ENCODE data around the gene PTMA.

The PTMA gene

GRCh38 chr2:231686192-231687100 lies 21.9 kb upstream of the PTMA start:
- Histone ChIP-seq H3K36me3 (replicated peaks; ENCODE audit: low read depth, low read length) (no peaks in the 10 kb centered on the region), H2AFZ (ENCODE audit: low read depth, low read length) (no peak overlapping the region), H3K9ac (ENCODE audit: low read length) (peak overlapping the region; percentile 30), H3K27ac (ENCODE audit: low read length) (no peak overlapping the region; the same call in 1 of the 2 replicates), H3K4me3 (ENCODE audit: low read length) (peak overlapping the region; percentile 71), H3K4me2 (ENCODE audit: low read length) (peak overlapping the region; percentile 82), H3K79me2 (ENCODE audit: low read length) (peaks cover 8% of the 10 kb centered on the region; the same call in 1 of the 2 replicates), H4K20me1 (ENCODE audit: insufficient read depth, low read length) (no peaks in the 10 kb centered on the region), H3K27me3 (ENCODE audit: low read depth, low read length) (no peaks in the 10 kb centered on the region), H3K4me1 (ENCODE audit: low read length) (peaks cover 36% of the 10 kb centered on the region), H3K9me3 (ENCODE audit: insufficient read depth, low read length) (no peaks in the 10 kb centered on the region)
- TF ChIP-seq CTCF (IDR thresholded peaks at IDR 0.05; ENCODE audit: low read depth, low read length): no peak
- TF ChIP-seq EZH2phosphoT487 (IDR thresholded peaks at IDR 0.05; ENCODE audit: low read depth): no peak

GRCh38 chr2:231687133-231687852 lies 21.0 kb upstream of the PTMA start:
- Histone ChIP-seq H3K27ac (ENCODE audit: low read length) (peak overlapping the region; percentile 31), H3K9ac (ENCODE audit: low read length) (peak overlapping the region; percentile 70)

GRCh38 chr2:231687961-231688360 lies 20.4 kb upstream of the PTMA start:
- peaks cover 31% of the 10 kb centered on the region for H3K4me1 ChIP-seq (ENCODE audit: low read length)
- H3K9me3 ChIP-seq (ENCODE audit: insufficient read depth, low read length): no peaks in the 10 kb centered on the region
- H3K4me3 ChIP-seq (ENCODE audit: low read length): peak overlapping the region; percentile 71
- no peak overlapping the region for H3K27ac ChIP-seq (ENCODE audit: low read length)
- no peaks in the 10 kb centered on the region for H3K27me3 ChIP-seq (ENCODE audit: low read depth, low read length)
- H3K36me3 ChIP-seq (replicated peaks; ENCODE audit: low read depth, low read length): no peaks in the 10 kb centered on the region
- no peaks in the 10 kb centered on the region for H4K20me1 ChIP-seq (ENCODE audit: insufficient read depth, low read length)
- H3K79me2 ChIP-seq (ENCODE audit: low read length): peaks cover 4% of the 10 kb centered on the region; the same call in 1 of the 2 replicates
- no peak for TF ChIP-seq EZH2phosphoT487 (IDR thresholded peaks at IDR 0.05; ENCODE audit: low read depth)
- TF ChIP-seq CTCF (IDR thresholded peaks at IDR 0.05; ENCODE audit: low read depth, low read length): no peak
- peak overlapping the region; percentile 82 for H3K4me2 ChIP-seq (ENCODE audit: low read length)
- H3K9ac ChIP-seq (ENCODE audit: low read length): peak overlapping the region; percentile 70
- no peak overlapping the region for H2AFZ ChIP-seq (ENCODE audit: low read depth, low read length)

More at GRCh38 chr2:231687133-231687852, 21.0 kb upstream of the PTMA start:
- H3K36me3 ChIP-seq (replicated peaks; ENCODE audit: low read depth, low read length): no peaks in the 10 kb centered on the region
- no peaks in the 10 kb centered on the region for H3K27me3 ChIP-seq (ENCODE audit: low read depth, low read length)
- peaks cover 4% of the 10 kb centered on the region; the same call in 1 of the 2 replicates for H3K79me2 ChIP-seq (ENCODE audit: low read length)
- H2AFZ ChIP-seq (ENCODE audit: low read depth, low read length): no peak overlapping the region
- no peaks in the 10 kb centered on the region for H3K9me3 ChIP-seq (ENCODE audit: insufficient read depth, low read length)
- H3K4me1 ChIP-seq (ENCODE audit: low read length): peaks cover 31% of the 10 kb centered on the region
- H3K4me2 ChIP-seq (ENCODE audit: low read length): peak overlapping the region; percentile 82
- peak; percentile 68 for TF ChIP-seq CTCF (IDR thresholded peaks at IDR 0.05; ENCODE audit: low read depth, low read length)
- no peak for TF ChIP-seq EZH2phosphoT487 (IDR thresholded peaks at IDR 0.05; ENCODE audit: low read depth)
- H4K20me1 ChIP-seq (ENCODE audit: insufficient read depth, low read length): no peaks in the 10 kb centered on the region
- peak overlapping the region; percentile 71 for H3K4me3 ChIP-seq (ENCODE audit: low read length)

GRCh38 chr2:231688719-231689118 lies 19.6 kb upstream of the PTMA start:
- Histone ChIP-seq H3K79me2 (ENCODE audit: low read length) (peaks cover 4% of the 10 kb centered on the region; the same call in 1 of the 2 replicates), H3K9me3 (ENCODE audit: insufficient read depth, low read length) (no peaks in the 10 kb centered on the region), H3K4me3 (ENCODE audit: low read length) (no peak overlapping the region), H3K36me3 (replicated peaks; ENCODE audit: low read depth, low read length) (no peaks in the 10 kb centered on the region), H3K4me1 (ENCODE audit: low read length) (peaks cover 31% of the 10 kb centered on the region), H4K20me1 (ENCODE audit: insufficient read depth, low read length) (no peaks in the 10 kb centered on the region), H3K4me2 (ENCODE audit: low read length) (no peak overlapping the region), H2AFZ (ENCODE audit: low read depth, low read length) (no peak overlapping the region), H3K9ac (ENCODE audit: low read length) (no peak overlapping the region), H3K27me3 (ENCODE audit: low read depth, low read length) (no peaks in the 10 kb centered on the region), H3K27ac (ENCODE audit: low read length) (no peak overlapping the region)
- TF ChIP-seq EZH2phosphoT487 (IDR thresholded peaks at IDR 0.05; ENCODE audit: low read depth): no peak
- no peak for TF ChIP-seq CTCF (IDR thresholded peaks at IDR 0.05; ENCODE audit: low read depth, low read length)

All from OCI-LY3 (cell line).